Psoas muscle (tissue), 8 donors: ENCODE measurements around the gene CORO1C. TPM values are rescaled to one million over a fixed set of nuclear protein-coding genes. Genes with fewer than 3 reads are reported as not detected.

Experiments used
- ATAC-seq, 4 donors: fragments of 200-7000 bp; cut with Tn5 transposase; one replicate each; pipeline ENCODE4 v1.9.1; 2020; ENCODE audit warnings: moderate library complexity in 3 of 4, mild to moderate bottlenecking in 2 of 4
- DNase-seq, 2 donors: peaks; one replicate each; pipeline ENCODE4 v3.0.0-alpha.2; 2020
- H3K27ac ChIP-seq: fragments of 200-600 bp; one replicate; pipeline ENCODE4 v1.8.0; 2022
- H3K27me3 ChIP-seq, 3 donors: fragments of 200-600 bp in 1 of 3; one replicate each; pipeline versions ENCODE4 v1.6.1 to v1.8.0; 2013 to 2022; ENCODE audit warnings: low read length in 2 of 3, mild to moderate bottlenecking in 2 of 3, moderate library complexity in 1 of 3; ENCODE audit not compliant: insufficient read depth in 3 of 3
- H3K36me3 ChIP-seq, 2 donors: fragments of 200-600 bp in 1 of 2; one replicate each; pipeline versions ENCODE4 v1.6.1 to v1.8.0; 2013 to 2022; ENCODE audit warnings: low read depth in 1 of 2, mild to moderate bottlenecking in 1 of 2, moderate library complexity in 1 of 2; ENCODE audit not compliant: insufficient read depth in 1 of 2
- H3K4me1 ChIP-seq: fragments of 200-600 bp; one replicate; pipeline ENCODE4 v1.8.0; 2022
- H3K4me3 ChIP-seq: fragments of 200-600 bp; one replicate; pipeline ENCODE4 v1.8.0; 2022; ENCODE audit warnings: mild to moderate bottlenecking
- H3K9me3 ChIP-seq: fragments of 200-600 bp; one replicate; pipeline ENCODE4 v1.8.0; 2022
- CTCF ChIP-seq: fragments of 200-600 bp; IDR thresholded peaks from one replicate; pipeline ENCODE4 v1.8.0; 2022; ENCODE audit warnings: antibody characterized with exemption
- WGBS, 3 donors: extraction: QIAGEN DNeasy Blood & Tissue Kit; methylation state at CpG; one replicate each; pipeline versions ENCODE4 v1.1.6 to v1.1.7; 2013; 5-methylcytosine and 5-hydroxymethylcytosine counted together
- intact Hi-C, 2 donors: fragments of 100-400 bp; cut with DNase I; formaldehyde crosslinking; loops; one replicate each; pipeline versions ENCODE4 v1.11.0 to v1.14.2; 2022
- polyA plus RNA-seq, 3 donors: library from polyadenylated mRNA; stranded (reverse); fragments of 200-250 nt; gene quantifications; one replicate each; pipeline ENCODE4 v1.2.3, GENCODE V29; 2013
- total RNA-seq, 4 donors: library from RNA; stranded (reverse); fragmentation: NEBNext Ultra II Directional in 2 of 4; extraction: Animal tissue kit (Norgen Biotek cat#: 25700) in 2 of 4; gene quantifications; one replicate each; pipeline versions ENCODE4 v1.2.1 to v1.2.4, GENCODE V29; 2021 to 2023
- donor health status: healthy with polysubstance abuse.
- donor health status: DM: no; HTN: no; CAD: no; lungs with moderate emphysema.
- donor health status: Bipolar disorder and iron deficiency.
- donor health status: healthy.
- donor health status: DM: yes; HTN: yes; CAD: no.
- donor health status: DM: no; HTN: no; CAD: no.
- donor health status: DM: no; HTN: no; CAD: no.
- donor health status: DM: yes; HTN: yes; CAD: no.

Gene CORO1C
- total and polyA plus RNA-seq, 7 donors = 16.9 to 67.1 (median 40.5) TPM

GRCh38 chr12:108610336-108610815 lies 120.9 kb downstream of the CORO1C start:
- Histone ChIP-seq H3K4me1 (no peaks in the 10 kb centered on the region), H3K27me3 (peaks cover 0 to 3% (median 0%) of the 10 kb centered on the region in 3 donors), H3K36me3 (no peaks in the 10 kb centered on the region), H3K27ac (no peak overlapping the region), H3K4me3 (no peak overlapping the region), H3K9me3 (no peaks in the 10 kb centered on the region)
- ATAC-seq = no peak
- DNase-seq = no peak
- intact Hi-C loops = no loop called here
- TF ChIP-seq CTCF = no peak
- 87 to 92% (median 91%) methylated on average over 8 of the region's 8 CpGs for WGBS, 3 donors

DNA sequence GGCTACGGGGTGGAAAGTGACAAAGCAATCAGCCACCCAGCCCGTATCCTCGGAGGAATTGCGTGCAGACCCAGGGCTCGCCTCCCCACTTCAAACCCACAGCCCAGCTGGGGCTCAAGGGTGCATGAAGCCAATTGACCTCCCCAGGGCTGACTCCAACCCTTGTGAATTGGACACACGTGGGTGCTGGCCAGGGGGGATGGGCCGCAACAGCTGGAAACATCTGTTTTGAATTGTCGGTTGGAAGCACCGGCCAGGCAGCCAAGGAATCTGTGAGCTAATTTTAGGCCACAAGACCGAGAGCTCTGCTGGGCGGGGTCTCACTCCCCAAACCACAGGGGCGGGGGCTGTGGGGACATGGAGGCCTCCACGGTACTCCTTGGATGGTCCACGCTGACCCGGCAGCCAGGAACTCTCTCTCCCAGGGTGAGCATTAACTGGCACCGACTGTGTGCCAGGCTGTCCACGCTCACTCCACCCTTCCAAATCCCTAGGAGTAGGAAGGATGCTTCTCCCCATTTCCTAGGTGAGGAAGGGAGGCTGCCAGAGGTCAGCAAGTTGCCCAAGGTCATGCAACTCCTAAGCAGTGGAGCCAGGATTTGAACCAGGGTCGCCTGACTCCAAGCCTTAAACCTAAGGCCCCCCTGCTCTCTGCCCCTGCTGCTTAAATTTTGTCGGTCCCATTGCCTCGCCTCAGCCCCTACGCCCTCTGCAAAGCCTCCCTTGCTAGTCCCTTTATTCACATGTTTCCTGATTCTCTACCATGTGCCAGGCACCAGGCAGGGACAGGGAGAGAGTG lies 121.6 kb downstream of the CORO1C start:
- TF ChIP-seq CTCF = no peak
- 27 to 34% (median 31%) methylated on average over 21 of the region's 21 CpGs for WGBS, 3 donors
- Histone ChIP-seq H3K4me1 (no peaks in the 10 kb centered on the region), H3K36me3 (no peaks in the 10 kb centered on the region), H3K9me3 (no peaks in the 10 kb centered on the region), H3K4me3 (no peak overlapping the region), H3K27me3 (peaks cover 0 to 3% (median 0%) of the 10 kb centered on the region in 3 donors), H3K27ac (no peak overlapping the region)
- intact Hi-C loops = no loop called here
- DNase-seq (peak; percentile 75 to 82), ATAC-seq (peak; percentile 32 to 56 (median 52))

DNA sequence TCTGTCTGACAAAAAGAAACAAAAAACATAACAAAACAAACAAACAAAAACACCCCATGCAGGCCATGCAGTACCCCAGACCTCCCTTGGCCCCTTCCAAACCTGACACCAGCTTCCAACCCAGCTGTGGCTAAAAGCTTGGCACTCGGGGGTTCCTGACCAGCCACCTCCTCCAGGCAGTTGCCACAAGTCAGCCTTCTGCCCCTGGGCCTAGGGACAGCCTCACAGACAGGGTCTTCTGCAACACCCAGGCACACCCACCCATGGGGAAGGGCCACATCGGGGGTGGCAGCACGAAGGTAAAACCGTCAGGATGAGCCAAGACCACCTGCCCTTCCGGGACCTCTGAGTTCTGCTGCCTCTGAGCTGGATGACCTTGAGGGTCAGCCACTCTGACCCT lies 122.7 kb downstream of the CORO1C start:
- Histone ChIP-seq H3K9me3 (no peaks in the 10 kb centered on the region), H3K4me1 (no peaks in the 10 kb centered on the region), H3K27me3 (peaks cover 0 to 3% (median 0%) of the 10 kb centered on the region in 3 donors), H3K27ac (no peak overlapping the region), H3K4me3 (no peak overlapping the region), H3K36me3 (no peaks in the 10 kb centered on the region)
- intact Hi-C loops = no loop called here
- no peak for TF ChIP-seq CTCF
- ATAC-seq (no peak), DNase-seq (no peak)
- WGBS, 3 donors = 77 to 82% (median 82%) methylated on average over 5 of the region's 5 CpGs

DNA sequence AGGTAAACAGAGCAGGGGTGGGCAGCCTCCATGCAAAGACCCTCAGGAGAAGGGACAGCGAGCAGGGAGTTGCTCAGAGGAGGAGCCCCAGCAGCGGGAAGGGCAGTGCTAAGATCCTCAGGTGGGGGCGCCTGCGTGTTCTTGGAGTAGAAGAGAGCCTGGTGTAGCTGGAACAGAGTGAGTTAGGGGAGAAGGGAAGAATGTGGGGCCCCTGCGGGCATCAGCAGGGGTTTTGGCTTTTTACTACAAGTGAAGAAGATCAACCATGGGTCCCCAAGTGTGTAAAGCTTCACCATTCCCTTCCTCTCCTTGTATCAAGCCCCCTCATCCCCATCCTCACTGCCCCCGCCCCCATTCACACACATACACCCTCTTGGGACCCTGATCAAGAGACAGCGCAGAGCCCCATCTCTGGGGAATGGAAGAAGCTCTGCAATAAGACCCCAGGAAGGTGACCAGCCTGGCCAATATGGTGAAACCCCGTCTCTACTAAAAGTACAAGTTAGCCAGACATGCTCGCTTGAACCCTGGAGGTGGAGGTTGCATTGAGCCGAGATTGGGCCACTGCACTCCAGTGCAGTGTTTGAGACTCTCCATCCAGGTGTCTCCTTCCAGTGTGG lies 123.2 kb downstream of the CORO1C start:
- Histone ChIP-seq H3K36me3 (no peaks in the 10 kb centered on the region), H3K27me3 (peaks cover 0 to 3% (median 0%) of the 10 kb centered on the region in 3 donors), H3K9me3 (no peaks in the 10 kb centered on the region), H3K4me3 (no peak overlapping the region), H3K27ac (no peak overlapping the region), H3K4me1 (no peaks in the 10 kb centered on the region)
- 90 to 92% (median 91%) methylated on average over 10 of the region's 10 CpGs for WGBS, 3 donors
- ATAC-seq = no peak
- intact Hi-C loops = no loop called here
- no peak for TF ChIP-seq CTCF
- no peak for DNase-seq
